Measurements from ENCODE around the gene FOXRED2. TPM values are rescaled to one million over a fixed set of nuclear protein-coding genes. Genes with fewer than 3 reads are reported as not detected.
"Not testable (repeated sequence)": the region's sequence is repeated elsewhere in the genome, so short reads cannot be mapped to it uniquely, and the experiment has no call there.

The FOXRED2 gene
- total RNA-seq, 1 donor from 2014 or later, result 13.2 TPM

- no peaks in the 10 kb centered on the region for H3K9me3 ChIP-seq
- no peak overlapping the region for H3K4me3 ChIP-seq
- no peaks in the 10 kb centered on the region for H3K4me1 ChIP-seq
- no peaks in the 10 kb centered on the region for H3K36me3 ChIP-seq
- no peak for ATAC-seq
- no peak for TF ChIP-seq CTCF (IDR thresholded peaks at IDR 0.05)
- no peak overlapping the region for H3K27ac ChIP-seq
- no peak for DNase-seq
- intact Hi-C loops (cut with DNase I), result no loop called here
- H3K27me3 ChIP-seq (ENCODE audit: low read depth), result peaks cover 4% of the 10 kb centered on the region
Observed at GRCh38 chr22:36540867-36541642, 34.2 kb upstream of the FOXRED2 start.

GRCh38 chr22:36538529-36538928 is 31.7 kb upstream of the FOXRED2 start:
- H3K9me3 ChIP-seq, result no peaks in the 10 kb centered on the region
- ATAC-seq (no peak), DNase-seq (no peak)
- no peak overlapping the region for H3K27ac ChIP-seq
- TF ChIP-seq CTCF (IDR thresholded peaks at IDR 0.05), result no peak
- intact Hi-C loops (cut with DNase I), result no loop called here
- no peak overlapping the region for H3K4me3 ChIP-seq
- H3K27me3 ChIP-seq (ENCODE audit: low read depth), result peaks cover 4% of the 10 kb centered on the region
- H3K4me1 ChIP-seq, result no peaks in the 10 kb centered on the region
- H3K36me3 ChIP-seq, result no peaks in the 10 kb centered on the region

GRCh38 chr22:36536717-36537116 is 29.9 kb upstream of the FOXRED2 start:
- DNase-seq, result no peak

GRCh38 chr22:36533320-36533719 is 26.5 kb upstream of the FOXRED2 start:
- H3K4me3 ChIP-seq; H3K27me3 ChIP-seq (ENCODE audit: low read depth); H3K27ac ChIP-seq; H3K9me3 ChIP-seq; intact Hi-C loops (cut with DNase I); H3K36me3 ChIP-seq; ATAC-seq; H3K4me1 ChIP-seq; DNase-seq: not testable (repeated sequence)

More at GRCh38 chr22:36536717-36537116, 29.9 kb upstream of the FOXRED2 start:
- intact Hi-C loops (cut with DNase I), result no loop called here
- Histone ChIP-seq H3K4me3 (no peak overlapping the region), H3K4me1 (no peaks in the 10 kb centered on the region), H3K27me3 (ENCODE audit: low read depth) (peaks cover 4% of the 10 kb centered on the region), H3K36me3 (no peaks in the 10 kb centered on the region), H3K9me3 (no peaks in the 10 kb centered on the region), H3K27ac (no peak overlapping the region)
- no peak for ATAC-seq
- no peak for TF ChIP-seq CTCF (IDR thresholded peaks at IDR 0.05)

- no peak for TF ChIP-seq CTCF (IDR thresholded peaks at IDR 0.05)
- Histone ChIP-seq H3K27ac (no peak overlapping the region), H3K9me3 (no peaks in the 10 kb centered on the region), H3K36me3 (no peaks in the 10 kb centered on the region), H3K27me3 (ENCODE audit: low read depth) (peaks cover 2% of the 10 kb centered on the region), H3K4me1 (peaks cover 14% of the 10 kb centered on the region), H3K4me3 (no peak overlapping the region)
- DNase-seq (no peak), ATAC-seq (no peak)
- intact Hi-C loops (cut with DNase I), result no loop called here
Observed at GRCh38 chr22:36532466-36532865, 25.6 kb upstream of the FOXRED2 start.

All from lower lobe of right lung (tissue), 2 donors.